Lower leg skin (tissue), 4 donors: ENCODE measurements around the gene REPS1. TPM values are rescaled to one million over a fixed set of nuclear protein-coding genes. Genes with fewer than 3 reads are reported as not detected.

Experiments used
- DNase-seq, 2 donors: peaks; one replicate each; pipeline ENCODE4 v3.0.0-alpha.2; 2019; ENCODE audit warnings: low spot score in 2 of 2
- H3K4me3 ChIP-seq: fragments of 200-600 bp; sonication (generic); 2 replicates; pipeline ENCODE4 v1.5.1; 2017; ENCODE audit warnings: mild to moderate bottlenecking, low read depth; ENCODE audit not compliant: poor library complexity, severe bottlenecking
- CTCF ChIP-seq, 3 donors: fragments of 450-650 bp; IDR thresholded peaks; one replicate each; pipeline ENCODE4 v1.5.1; 2016; ENCODE audit warnings: antibody characterized with exemption in 3 of 3, mild to moderate bottlenecking in 3 of 3, moderate library complexity in 2 of 3
- POLR2A ChIP-seq, 2 donors: fragments of 450-650 bp; IDR thresholded peaks; one replicate each; pipeline ENCODE4 v1.6.1; 2016 to 2017; ENCODE audit warnings: antibody characterized with exemption in 2 of 2, mild to moderate bottlenecking in 1 of 2, moderate library complexity in 1 of 2
- WGBS, 2 donors: methylation state at CpG; one replicate each; pipeline ENCODE4 v1.1.5; 2018; 5-methylcytosine and 5-hydroxymethylcytosine counted together
- intact Hi-C: fragments of 100-400 bp; cut with DNase I; formaldehyde crosslinking; loops from one replicate; pipeline ENCODE4 v1.15.0; 2023; ENCODE audit warnings: low total_unique reads
- total RNA-seq, 4 donors: library from RNA; depleted of rRNA; stranded (reverse); fragments of >200 nt; gene quantifications; one replicate each; pipeline ENCODE4 v1.1.0, GENCODE V29; 2016

The REPS1 gene
- total RNA-seq, 4 donors from 2014 or later: 47.1 to 111 (median 67.6) TPM

DNA sequence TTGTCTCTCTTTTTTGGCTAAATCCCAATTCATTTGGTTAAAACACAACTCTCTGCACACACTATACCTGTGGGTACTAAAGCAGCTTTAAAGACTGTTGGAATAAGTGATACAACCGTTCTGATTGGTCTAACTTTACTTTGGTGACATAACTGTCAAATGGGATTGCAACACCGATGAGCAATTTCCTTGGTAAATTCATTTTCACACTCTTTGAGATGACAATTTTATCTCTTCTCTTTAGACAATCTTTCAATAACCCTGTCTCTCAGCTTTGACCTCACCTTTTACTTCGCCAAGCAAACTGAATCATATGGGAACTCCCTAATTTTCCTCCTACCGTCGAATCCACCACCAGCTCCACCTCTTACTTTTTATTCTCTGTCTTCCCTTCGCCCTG, 131.4 kb downstream of the REPS1 start:
- 48 to 58% methylated on average over 6 of the region's 6 CpGs for WGBS, 2 donors
- no peak for DNase-seq
- intact Hi-C loops: no loop called here
- no peak overlapping the region for H3K4me3 ChIP-seq
- TF ChIP-seq POLR2A (IDR thresholded peaks at IDR 0.05) (no peak), CTCF (IDR thresholded peaks at IDR 0.05) (no peak)

Other genes with a start within 250 kb of the REPS1 start
- gene CCDC28A, start 214.5 kb downstream of the REPS1 start, total RNA-seq: 10 to 100 TPM; 16.5 to 23.4 (median 20.6) TPM
- under 1 TPM in 3 of 4 donors, not detected in 1; 0.08 to 0.26 (median 0.10) TPM for gene ECT2L, start 192.2 kb downstream of the REPS1 start, total RNA-seq
- 10 to 100 TPM in 3 of 4 donors, 1 to 10 TPM in 1; 8.8 to 23.0 (median 12.2) TPM for gene ABRACL, start 40.5 kb upstream of the REPS1 start, total RNA-seq
- gene HECA, start 146.8 kb upstream of the REPS1 start, total RNA-seq: 10 to 100 TPM; 80.3 to 99.5 (median 86.5) TPM